Right atrium auricular region (tissue), 2 donors: ENCODE measurements around the gene SPRY4. TPM values are rescaled to one million over a fixed set of nuclear protein-coding genes. Genes with fewer than 3 reads are reported as not detected.
"Not testable (repeated sequence)": the region's sequence is repeated elsewhere in the genome, so short reads cannot be mapped to it uniquely, and the experiment has no call there.

Experiments
- DNase-seq: peaks from one replicate; pipeline ENCODE4 v3.0.0-alpha.2; 2019; ENCODE audit warnings: low spot score
- H3K27ac ChIP-seq, 2 donors: fragments of 200-600 bp; sonication (generic); 1 replicate in 1 of 2; 2 replicates in 1 of 2; pipeline ENCODE4 v1.5.1; 2016 to 2019
- H3K27me3 ChIP-seq, 2 donors: fragments of 200-600 bp; sonication (generic); one replicate each; pipeline versions ENCODE4 v1.5.1 to v1.6.0; 2017 to 2019
- H3K36me3 ChIP-seq: fragments of 200-600 bp; sonication (generic); one replicate; pipeline ENCODE4 v1.5.1; 2016
- H3K4me1 ChIP-seq, 2 donors: fragments of 200-600 bp; sonication (generic); one replicate each; pipeline versions ENCODE4 v1.5.1 to v1.6.0; 2017 to 2019
- H3K4me3 ChIP-seq, 2 donors: fragments of 200-600 bp; sonication (generic); 1 replicate in 1 of 2; 2 replicates in 1 of 2; pipeline ENCODE4 v1.5.1; 2017 to 2019; ENCODE audit warnings: mild to moderate bottlenecking in 1 of 2, moderate library complexity in 1 of 2
- H3K9me3 ChIP-seq, 2 donors: fragments of 200-600 bp; sonication (generic); one replicate each; pipeline ENCODE4 v1.5.1; 2019
- total RNA-seq, 2 donors: library from RNA; depleted of rRNA; stranded (reverse); fragments of >200 nt; gene quantifications; one replicate each; pipeline ENCODE4 v1.1.0, GENCODE V29; 2016
- TF ChIP-seq, protein P1 (sequence below), 2 donors: fragments of 200-600 bp; sonication (generic); IDR thresholded peaks; one replicate each; pipeline ENCODE4 v1.5.1; 2019; ENCODE audit warnings: antibody characterized with exemption in 2 of 2

The SPRY4 gene
- total RNA-seq, 2 donors from 2014 or later: 19.9 to 33.7 TPM

DNA sequence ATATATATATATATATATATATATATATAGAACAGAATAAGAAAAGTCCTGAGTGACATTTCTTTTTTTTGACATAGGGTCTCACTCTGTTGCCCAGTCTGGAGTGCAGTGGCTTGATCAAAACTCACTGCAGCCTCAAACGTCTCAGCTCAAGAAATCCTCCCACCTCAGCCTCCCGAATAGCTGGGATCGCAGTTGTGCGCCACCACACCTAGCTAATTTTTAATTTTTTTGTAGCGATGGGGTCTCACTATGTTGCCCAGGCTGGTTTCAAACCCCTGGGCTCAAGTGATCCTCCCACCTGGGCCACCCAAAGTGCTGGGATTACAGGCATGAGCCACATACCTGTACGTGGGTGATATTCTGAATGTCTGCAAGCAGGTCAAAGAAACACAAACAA is 48.3 kb downstream of the SPRY4 start:
- no peaks in the 10 kb centered on the region for H3K9me3 ChIP-seq
- no peak overlapping the region for H3K4me3 ChIP-seq
- TF ChIP-seq, protein P1, sequence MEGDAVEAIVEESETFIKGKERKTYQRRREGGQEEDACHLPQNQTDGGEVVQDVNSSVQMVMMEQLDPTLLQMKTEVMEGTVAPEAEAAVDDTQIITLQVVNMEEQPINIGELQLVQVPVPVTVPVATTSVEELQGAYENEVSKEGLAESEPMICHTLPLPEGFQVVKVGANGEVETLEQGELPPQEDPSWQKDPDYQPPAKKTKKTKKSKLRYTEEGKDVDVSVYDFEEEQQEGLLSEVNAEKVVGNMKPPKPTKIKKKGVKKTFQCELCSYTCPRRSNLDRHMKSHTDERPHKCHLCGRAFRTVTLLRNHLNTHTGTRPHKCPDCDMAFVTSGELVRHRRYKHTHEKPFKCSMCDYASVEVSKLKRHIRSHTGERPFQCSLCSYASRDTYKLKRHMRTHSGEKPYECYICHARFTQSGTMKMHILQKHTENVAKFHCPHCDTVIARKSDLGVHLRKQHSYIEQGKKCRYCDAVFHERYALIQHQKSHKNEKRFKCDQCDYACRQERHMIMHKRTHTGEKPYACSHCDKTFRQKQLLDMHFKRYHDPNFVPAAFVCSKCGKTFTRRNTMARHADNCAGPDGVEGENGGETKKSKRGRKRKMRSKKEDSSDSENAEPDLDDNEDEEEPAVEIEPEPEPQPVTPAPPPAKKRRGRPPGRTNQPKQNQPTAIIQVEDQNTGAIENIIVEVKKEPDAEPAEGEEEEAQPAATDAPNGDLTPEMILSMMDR (IDR thresholded peaks at IDR 0.05): no peak
- no peak for DNase-seq
- H3K36me3 ChIP-seq: no peaks in the 10 kb centered on the region
- H3K4me1 ChIP-seq: peaks cover 0 to 22% of the 10 kb centered on the region in 2 donors
- no peaks in the 10 kb centered on the region for H3K27me3 ChIP-seq
- H3K27ac ChIP-seq: no peak overlapping the region

DNA sequence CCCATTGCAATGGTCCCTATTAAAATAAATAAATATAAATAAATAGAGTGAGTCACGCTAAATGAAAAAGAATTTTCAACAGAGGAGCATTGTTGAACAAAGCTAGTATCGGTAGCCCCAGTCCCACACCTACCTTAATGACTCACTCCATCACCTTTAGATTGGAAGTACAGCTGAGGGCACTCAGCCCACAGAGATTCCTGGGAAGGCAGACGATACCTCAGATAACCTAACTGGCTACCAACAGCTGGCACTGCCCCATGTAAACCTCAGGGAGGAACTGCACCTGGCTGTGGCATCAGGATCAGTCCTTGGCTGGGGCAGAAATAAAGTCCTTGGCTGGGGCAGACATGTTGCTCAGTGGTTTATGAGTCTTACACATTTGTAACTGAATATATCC is 49.3 kb downstream of the SPRY4 start:
- H3K36me3 ChIP-seq: no peaks in the 10 kb centered on the region
- TF ChIP-seq, protein P1 (IDR thresholded peaks at IDR 0.05): no peak
- peaks cover 0 to 12% of the 10 kb centered on the region in 2 donors for H3K4me1 ChIP-seq
- DNase-seq: no peak
- no peak overlapping the region for H3K4me3 ChIP-seq
- no peaks in the 10 kb centered on the region for H3K27me3 ChIP-seq
- no peaks in the 10 kb centered on the region for H3K9me3 ChIP-seq
- no peak overlapping the region for H3K27ac ChIP-seq

- H3K27ac ChIP-seq, H3K4me3 ChIP-seq, H3K4me1 ChIP-seq, H3K36me3 ChIP-seq, DNase-seq, H3K27me3 ChIP-seq, H3K9me3 ChIP-seq: not testable (repeated sequence)
Measured at GRCh38 chr5:142272596-142272995, 52.2 kb downstream of the SPRY4 start.

DNA sequence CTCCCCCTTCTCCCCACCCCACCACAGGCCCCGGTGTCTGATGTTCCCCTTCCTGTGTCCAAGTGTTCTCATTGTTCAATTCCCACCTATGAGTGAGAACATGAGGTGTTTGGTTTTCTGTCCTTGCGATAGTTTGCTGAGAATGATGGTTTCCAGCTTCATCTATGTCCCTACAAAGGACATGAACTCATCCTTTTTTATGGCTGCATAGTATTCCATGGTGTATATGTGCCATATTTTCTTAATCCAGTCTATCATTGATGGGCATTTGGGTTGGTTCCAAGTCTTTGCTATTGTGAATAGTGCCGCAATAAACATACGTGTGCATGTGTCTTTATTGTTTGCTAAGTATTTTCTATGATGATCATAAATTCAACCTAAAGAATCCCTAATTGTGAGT is 60.7 kb downstream of the SPRY4 start:
- not testable (repeated sequence) for H3K27ac ChIP-seq, H3K27me3 ChIP-seq, H3K4me1 ChIP-seq, H3K9me3 ChIP-seq, DNase-seq, H3K4me3 ChIP-seq, H3K36me3 ChIP-seq

GRCh38 chr5:142263346-142263745 is 61.5 kb downstream of the SPRY4 start:
- H3K4me3 ChIP-seq: no peak overlapping the region
- DNase-seq: no peak
- TF ChIP-seq, protein P1 (IDR thresholded peaks at IDR 0.05): no peak
- no peaks in the 10 kb centered on the region for H3K27me3 ChIP-seq
- H3K27ac ChIP-seq: no peak overlapping the region
- no peaks in the 10 kb centered on the region for H3K36me3 ChIP-seq
- H3K9me3 ChIP-seq: no peaks in the 10 kb centered on the region
- H3K4me1 ChIP-seq: no peaks in the 10 kb centered on the region

GRCh38 chr5:142262683-142263082 is 62.1 kb downstream of the SPRY4 start:
- Histone ChIP-seq H3K27me3 (no peaks in the 10 kb centered on the region), H3K4me3 (no peak overlapping the region), H3K9me3 (no peaks in the 10 kb centered on the region), H3K27ac (no peak overlapping the region), H3K4me1 (no peaks in the 10 kb centered on the region), H3K36me3 (no peaks in the 10 kb centered on the region)
- TF ChIP-seq, protein P1 (IDR thresholded peaks at IDR 0.05): no peak
- no peak for DNase-seq

Other genes with a start within 250 kb of the SPRY4 start
- gene NDFIP1, start 216.2 kb downstream of the SPRY4 start, total RNA-seq: 10 to 100 TPM; 69.3 to 75.0 TPM